Fibroblast of mammary gland (primary cell): ENCODE measurements around the gene CD8B2.
A peak's percentile ranks its signal among the peaks of the same experiment; 100 is the strongest.
"Not testable (repeated sequence)": the region's sequence is repeated elsewhere in the genome, so short reads cannot be mapped to it uniquely, and the experiment has no call there.

ENCODE experiments used
- DNase-seq: peaks from one replicate; pipeline ENCODE4 v3.0.0-alpha.2; 2010; ENCODE audit warnings: low read depth
- H3K4me3 ChIP-seq: 2 replicates; pipeline ENCODE4 v1.5.1; 2011; ENCODE audit warnings: low read depth, mild to moderate bottlenecking, low read length, moderate library complexity; ENCODE audit not compliant: control insufficient read depth
- TF ChIP-seq, protein P1 (sequence below): conservative IDR thresholded peaks from 2 replicates; pipeline ENCODE4 v1.5.1; 2011; ENCODE audit warnings: low read depth, low read length, inconsistent platforms; ENCODE audit not compliant: control insufficient read depth, insufficient read depth

CD8B2 gene

DNA sequence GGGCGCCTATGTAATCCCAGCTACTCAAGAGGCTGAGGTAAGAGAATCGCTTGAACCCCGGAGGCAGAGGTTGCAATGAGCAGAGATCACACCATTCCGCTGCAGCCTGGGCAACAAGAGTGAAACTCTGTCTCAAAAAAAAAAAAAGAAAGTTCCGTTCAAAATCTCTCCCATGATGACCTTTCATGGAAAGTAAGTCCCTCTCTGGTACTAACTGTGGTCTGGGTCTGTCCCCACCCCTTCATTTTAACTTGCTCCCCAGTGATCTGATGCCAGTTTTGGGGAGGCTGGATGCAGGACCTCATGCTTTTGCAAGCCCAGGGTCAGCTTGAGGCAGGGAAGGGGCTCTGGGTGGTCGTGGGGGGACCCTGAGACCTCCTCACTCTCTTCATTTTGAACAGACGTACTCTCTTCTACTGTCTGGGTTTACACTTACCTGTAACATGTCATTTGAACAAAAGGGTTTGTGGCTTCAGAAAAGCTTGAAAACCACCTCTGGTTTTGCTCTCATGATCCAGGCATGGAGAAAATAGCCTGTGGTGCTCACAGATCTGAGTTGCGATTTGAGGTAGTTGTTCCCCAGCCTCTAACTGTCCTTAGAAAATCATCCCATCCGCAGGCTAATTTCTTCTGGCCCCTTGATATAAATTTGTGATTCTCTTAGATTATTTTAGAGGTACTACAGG lies 19.0 kb downstream of the CD8B2 start:
- H3K4me3 ChIP-seq, DNase-seq: not testable (repeated sequence)

DNA sequence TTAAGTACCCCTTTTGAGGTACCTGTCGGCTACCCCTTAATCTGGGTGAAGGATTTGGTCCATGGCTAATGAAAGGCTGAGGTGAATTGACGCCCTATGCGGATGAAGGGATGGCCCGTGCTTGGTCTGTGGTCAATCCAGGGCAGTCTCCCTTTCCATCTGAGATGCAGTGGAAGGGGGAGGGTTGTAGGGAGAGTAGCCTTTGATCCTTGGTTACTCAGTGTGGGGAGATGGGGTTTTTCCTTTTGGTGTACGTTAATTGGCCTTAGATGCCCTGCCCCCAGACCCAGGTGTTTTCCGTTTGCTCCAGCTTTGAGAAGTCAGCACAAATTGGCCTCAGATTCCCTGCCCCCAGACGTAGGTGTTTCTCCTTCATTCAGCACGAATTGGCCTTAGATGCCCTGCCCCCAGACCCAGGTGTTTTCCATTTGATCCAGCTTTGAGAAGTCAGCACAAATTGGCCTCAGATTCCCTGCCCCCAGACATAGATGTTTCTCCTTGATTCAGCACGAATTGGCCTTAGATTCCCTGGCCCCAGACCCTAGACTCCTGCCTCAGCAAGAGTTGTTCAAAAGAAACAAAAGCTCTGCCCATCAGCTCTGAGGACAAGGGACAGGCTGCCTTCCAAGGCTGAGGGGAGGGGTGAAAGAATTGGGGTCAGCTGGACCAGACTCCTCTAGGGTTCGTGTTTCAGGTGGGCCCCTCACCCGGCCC lies 21.7 kb downstream of the CD8B2 start:
- not testable (repeated sequence) for DNase-seq, H3K4me3 ChIP-seq

DNA sequence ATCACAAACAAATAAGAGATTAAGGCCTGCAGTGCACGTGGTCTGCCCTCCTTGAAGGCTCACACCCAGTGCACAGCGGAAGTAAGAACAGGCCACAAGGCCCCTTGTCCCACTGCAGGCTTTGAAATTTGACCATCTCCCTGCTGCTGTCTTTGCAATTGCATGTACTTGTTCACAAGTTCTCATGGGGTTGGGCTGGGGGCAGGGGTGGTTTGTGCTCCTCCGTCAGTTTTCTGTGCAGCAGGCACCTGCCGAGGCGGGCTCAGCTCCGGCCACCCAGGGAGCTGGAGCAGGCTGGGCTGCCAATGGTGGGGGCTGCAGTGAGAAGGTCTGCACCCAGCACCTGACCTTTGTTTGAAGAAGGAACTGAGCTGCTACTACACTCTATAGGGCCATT lies 22.2 kb downstream of the CD8B2 start:
- H3K4me3 ChIP-seq: not testable (repeated sequence)

DNA sequence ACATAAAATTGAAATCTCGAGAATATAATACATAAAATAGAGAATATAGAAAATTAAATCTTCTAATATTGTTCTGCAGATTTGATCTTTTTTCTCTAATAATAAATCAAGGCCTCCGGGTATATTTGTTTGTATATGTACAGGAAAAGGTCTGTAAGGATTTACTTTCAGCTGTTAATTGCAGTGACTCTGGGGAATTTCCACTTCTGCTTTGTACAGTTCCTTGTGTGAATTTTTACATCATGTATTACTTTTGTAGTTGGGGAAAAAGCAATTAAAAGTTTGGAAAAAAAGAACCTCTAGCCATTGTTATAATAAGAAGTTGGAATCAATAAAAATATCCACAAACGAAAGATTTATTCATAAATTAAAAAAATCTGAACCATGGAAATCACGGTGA lies 23.6 kb downstream of the CD8B2 start:
- H3K4me3 ChIP-seq, DNase-seq: not testable (repeated sequence)

More for the DNA sequence above, 22.2 kb downstream of the CD8B2 start:
- not testable (repeated sequence) for DNase-seq

DNA sequence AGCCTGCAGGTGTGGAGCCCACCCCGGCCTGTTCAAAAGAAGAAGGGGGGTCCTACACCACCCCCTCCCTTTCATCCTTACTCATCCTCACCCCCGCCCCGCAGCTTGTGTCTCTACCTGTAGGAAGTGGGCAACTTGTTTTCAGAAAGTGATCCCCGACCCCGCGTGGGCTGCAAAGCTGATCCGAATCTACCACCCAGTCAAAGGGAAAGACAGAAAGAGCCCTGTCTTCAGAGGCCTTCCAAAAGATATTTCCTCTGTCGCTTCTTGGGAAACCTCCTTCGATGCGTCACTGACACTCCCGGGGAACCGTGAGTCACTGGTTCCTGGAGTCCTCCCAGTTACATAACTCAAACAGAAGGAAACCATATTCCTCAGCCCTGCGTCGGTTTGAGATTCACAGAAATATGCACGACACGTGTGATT lies 24.3 kb downstream of the CD8B2 start:
- not testable (repeated sequence) for H3K4me3 ChIP-seq
- peak; percentile 88 for DNase-seq

DNA sequence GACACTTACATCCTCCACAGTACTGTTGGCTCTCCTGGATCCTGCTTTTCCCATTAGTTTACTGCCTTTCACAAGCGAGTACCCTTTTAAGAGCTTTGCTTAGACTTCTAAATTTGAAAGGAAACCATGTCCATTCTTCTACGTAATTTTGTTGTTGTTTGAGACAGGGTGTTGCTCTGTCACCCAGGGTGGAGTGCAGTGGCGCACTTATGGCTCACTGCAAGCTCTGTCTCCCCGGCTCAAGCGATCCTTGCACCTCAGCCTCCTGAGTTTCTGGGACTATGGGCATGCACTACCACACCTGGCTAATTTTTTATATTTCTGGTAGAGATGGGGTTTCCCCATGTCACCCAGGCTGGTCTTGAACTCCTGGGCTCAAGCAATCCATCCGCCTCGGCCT lies 24.8 kb downstream of the CD8B2 start:
- not testable (repeated sequence) for DNase-seq, H3K4me3 ChIP-seq

DNA sequence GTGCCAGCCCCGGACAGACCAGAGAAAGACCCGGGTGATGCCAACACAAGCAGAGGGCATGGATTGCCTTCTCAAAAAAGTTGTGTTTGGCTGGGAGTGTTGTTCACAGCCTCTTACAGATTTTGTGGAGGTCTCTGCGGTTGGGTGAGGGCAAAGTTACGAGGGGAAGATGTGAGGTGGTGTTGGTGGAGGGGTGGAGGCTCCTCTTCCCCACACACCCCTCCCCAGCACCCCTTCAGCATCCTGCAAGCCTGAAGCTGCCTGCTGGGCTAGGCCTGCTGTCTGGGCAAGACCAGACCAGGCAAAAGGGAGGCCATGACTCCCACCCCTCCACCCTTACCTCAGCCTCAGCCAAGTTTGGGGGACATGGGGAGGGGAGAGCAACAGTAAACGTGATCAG lies 26.2 kb downstream of the CD8B2 start:
- DNase-seq, H3K4me3 ChIP-seq: not testable (repeated sequence)

DNA sequence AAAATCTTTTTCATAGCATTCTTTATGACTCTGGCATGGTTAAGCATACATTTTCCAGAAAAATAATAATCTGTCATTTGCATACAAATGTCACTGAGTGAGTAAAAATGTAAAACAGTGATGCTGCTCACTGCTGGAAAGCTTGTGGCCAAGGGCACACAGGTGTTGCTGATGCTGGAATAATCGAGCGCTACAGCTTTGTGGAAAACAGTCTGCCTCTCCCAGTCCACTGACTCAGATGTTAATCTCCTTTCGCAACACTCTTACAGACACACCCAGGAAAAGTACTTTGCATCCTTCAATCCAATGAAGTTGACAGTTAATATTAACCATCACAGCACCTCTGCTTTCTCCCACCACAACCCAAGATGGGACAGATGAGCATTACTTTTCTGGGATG lies 27.7 kb downstream of the CD8B2 start:
- DNase-seq: peak; percentile 61

DNA sequence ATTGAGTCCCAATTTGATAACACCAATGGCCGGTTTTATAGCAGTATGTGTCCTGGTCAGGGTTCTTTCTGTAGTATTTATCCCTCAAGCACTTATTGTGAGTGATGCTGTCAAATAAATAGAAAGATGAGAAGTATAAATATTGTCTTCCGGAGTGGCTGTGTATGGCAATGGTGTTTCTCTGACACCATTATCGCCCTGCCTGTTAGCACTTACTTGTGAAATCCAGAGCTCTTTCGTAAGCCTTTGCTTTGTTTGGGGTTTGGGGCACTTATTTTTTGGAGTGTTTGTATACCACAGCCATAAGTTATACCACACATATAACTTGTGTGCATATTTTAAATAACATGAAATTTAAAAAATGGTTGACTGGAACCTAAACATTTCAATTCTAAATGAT lies 29.3 kb downstream of the CD8B2 start:
- no peak overlapping the region for H3K4me3 ChIP-seq
- TF ChIP-seq, protein P1, sequence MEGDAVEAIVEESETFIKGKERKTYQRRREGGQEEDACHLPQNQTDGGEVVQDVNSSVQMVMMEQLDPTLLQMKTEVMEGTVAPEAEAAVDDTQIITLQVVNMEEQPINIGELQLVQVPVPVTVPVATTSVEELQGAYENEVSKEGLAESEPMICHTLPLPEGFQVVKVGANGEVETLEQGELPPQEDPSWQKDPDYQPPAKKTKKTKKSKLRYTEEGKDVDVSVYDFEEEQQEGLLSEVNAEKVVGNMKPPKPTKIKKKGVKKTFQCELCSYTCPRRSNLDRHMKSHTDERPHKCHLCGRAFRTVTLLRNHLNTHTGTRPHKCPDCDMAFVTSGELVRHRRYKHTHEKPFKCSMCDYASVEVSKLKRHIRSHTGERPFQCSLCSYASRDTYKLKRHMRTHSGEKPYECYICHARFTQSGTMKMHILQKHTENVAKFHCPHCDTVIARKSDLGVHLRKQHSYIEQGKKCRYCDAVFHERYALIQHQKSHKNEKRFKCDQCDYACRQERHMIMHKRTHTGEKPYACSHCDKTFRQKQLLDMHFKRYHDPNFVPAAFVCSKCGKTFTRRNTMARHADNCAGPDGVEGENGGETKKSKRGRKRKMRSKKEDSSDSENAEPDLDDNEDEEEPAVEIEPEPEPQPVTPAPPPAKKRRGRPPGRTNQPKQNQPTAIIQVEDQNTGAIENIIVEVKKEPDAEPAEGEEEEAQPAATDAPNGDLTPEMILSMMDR: no peak
- DNase-seq: no peak

More for the DNA sequence above, 27.7 kb downstream of the CD8B2 start:
- H3K4me3 ChIP-seq: not testable (repeated sequence)

DNA sequence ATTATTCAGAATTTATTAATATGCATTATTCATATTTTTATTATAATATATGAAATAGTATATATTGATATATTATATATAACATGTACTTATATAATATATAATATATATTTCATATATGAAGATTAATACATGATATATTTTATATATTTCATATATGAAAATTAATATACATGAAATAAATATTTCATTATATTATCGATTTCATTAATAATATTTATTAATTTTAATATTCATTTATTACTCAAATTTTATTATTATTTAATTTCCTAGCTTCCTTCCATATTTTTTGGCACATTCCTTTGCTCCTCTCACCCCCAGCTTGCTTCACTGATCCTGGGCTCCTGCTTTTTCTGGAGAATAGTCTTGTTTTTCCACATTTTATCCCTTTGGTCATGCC lies 29.7 kb downstream of the CD8B2 start:
- TF ChIP-seq, protein P1: no peak
- no peak overlapping the region for H3K4me3 ChIP-seq
- no peak for DNase-seq

DNA sequence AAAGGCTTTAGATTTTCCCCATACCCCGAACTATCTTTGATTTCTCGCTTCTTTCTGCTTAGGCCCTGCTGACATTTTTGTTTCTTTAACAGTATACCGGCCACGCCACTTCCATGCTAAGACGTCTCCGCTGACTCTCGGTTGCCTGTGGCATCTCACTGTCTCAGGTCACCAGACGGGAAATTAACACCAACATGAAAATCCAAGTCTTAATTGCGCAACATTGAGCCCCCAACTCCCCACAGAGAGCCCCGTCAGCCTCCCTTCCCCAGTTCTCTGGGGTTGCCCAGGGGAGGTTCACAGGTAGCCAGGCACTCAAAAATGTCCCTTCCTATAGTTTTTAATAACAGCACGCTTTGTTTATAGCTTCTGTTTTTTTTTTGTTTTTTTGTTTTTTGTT lies 30.2 kb downstream of the CD8B2 start:
- H3K4me3 ChIP-seq: no peak overlapping the region
- TF ChIP-seq, protein P1: no peak
- DNase-seq: no peak
